Stomach (tissue), 9 donors: ENCODE measurements around the gene TCF7L1. TPM values are rescaled to one million over a fixed set of nuclear protein-coding genes. Genes with fewer than 3 reads are reported as not detected.
A peak's percentile ranks its signal among the peaks of the same experiment; 100 is the strongest.

ENCODE experiments used
- DNase-seq, 2 donors: peaks; one replicate each; pipeline versions ENCODE4 v3.0.0 to v3.0.0-alpha.2; 2013 to 2019
- H3K27ac ChIP-seq, 5 donors: fragments of 200-600 bp in 4 of 5; sonication (generic) in 4 of 5; one replicate each; pipeline ENCODE4 v1.5.1; 2013 to 2019; ENCODE audit warnings: mild to moderate bottlenecking in 1 of 5, moderate library complexity in 1 of 5
- H3K27me3 ChIP-seq, 3 donors: fragments of 200-600 bp; sonication (generic); one replicate each; pipeline ENCODE4 v1.5.1; 2017 to 2019; ENCODE audit warnings: mixed run types in 1 of 3
- H3K36me3 ChIP-seq, 4 donors: fragments of 200-600 bp; sonication (generic); 1 replicate in 3 of 4; 2 replicates in 1 of 4; pipeline ENCODE4 v1.5.1; 2016 to 2019
- H3K4me1 ChIP-seq, 4 donors: fragments of 200-600 bp; sonication (generic); one replicate each; pipeline ENCODE4 v1.5.1; 2016 to 2019
- H3K4me3 ChIP-seq, 4 donors: fragments of 200-600 bp; sonication (generic) in 3 of 4; one replicate each; pipeline ENCODE4 v1.5.1; 2016 to 2019; ENCODE audit warnings: mild to moderate bottlenecking in 1 of 4
- H3K9me3 ChIP-seq, 4 donors: fragments of 200-600 bp; sonication (generic); one replicate each; pipeline ENCODE4 v1.5.1; 2016 to 2019
- CTCF ChIP-seq, 7 experiments: fragments of 450-650 bp in 4 of 7; fragments of 200-600 bp in 3 of 7; sonication (generic) in 3 of 7; IDR thresholded peaks; one replicate each; pipeline ENCODE4 v1.5.1; 2016 to 2019; ENCODE audit warnings: antibody characterized with exemption in 7 of 7, control low read depth in 2 of 7, mild to moderate bottlenecking in 1 of 7
- EP300 ChIP-seq: sonication (generic); formaldehyde crosslinking; IDR thresholded peaks from one replicate; pipeline ENCODE4 v1.6.1; 2017; ENCODE audit warnings: antibody characterized with exemption
- POLR2A ChIP-seq, 4 donors: fragments of 450-650 bp; IDR thresholded peaks; one replicate each; pipeline ENCODE4 v1.6.1; 2016; ENCODE audit warnings: antibody characterized with exemption in 4 of 4, control low read depth in 2 of 4, mild to moderate bottlenecking in 1 of 4, moderate library complexity in 1 of 4
- POLR2AphosphoS5 ChIP-seq, 3 donors: sonication (generic); formaldehyde crosslinking; IDR thresholded peaks; one replicate each; pipeline ENCODE4 v1.6.1; 2016; ENCODE audit warnings: antibody characterized with exemption in 3 of 3
- WGBS, 5 donors: extraction: QIAGEN DNeasy Blood & Tissue Kit in 3 of 5; methylation state at CpG; one replicate each; pipeline versions ENCODE4 v1.1.5 to v1.1.7; 2013 to 2018; 5-methylcytosine and 5-hydroxymethylcytosine counted together
- intact Hi-C: fragments of 100-400 bp; cut with DNase I; formaldehyde crosslinking; loops from one replicate; pipeline ENCODE4 v1.15.1; 2023; ENCODE audit warnings: low total_unique reads
- polyA plus RNA-seq, 3 donors: library from polyadenylated mRNA; stranded (reverse); fragments of 200-250 nt; gene quantifications; one replicate each; pipeline ENCODE4 v1.2.3, GENCODE V29; 2013
- total RNA-seq, 5 donors: library from RNA; depleted of rRNA; stranded (reverse); fragments of >200 nt; gene quantifications; one replicate each; pipeline versions ENCODE4 v1.1.0 to v1.2.3, GENCODE V29; 2014 to 2016
- donor health status: healthy with polysubstance abuse.
- donor health status: Bipolar disorder and iron deficiency.
- donor health status: healthy.

The TCF7L1 gene
- total and polyA plus RNA-seq, 8 donors: 0.45 to 8.3 (median 4.9) TPM; not detected in 1

- WGBS, 5 donors: 21 to 33% (median 29%) methylated on average over 14 of the region's 14 CpGs
- TF ChIP-seq CTCF (IDR thresholded peaks at IDR 0.05): no peak
- no peak for TF ChIP-seq EP300
- TF ChIP-seq POLR2A (IDR thresholded peaks at IDR 0.05): no peak
- no peak for TF ChIP-seq POLR2AphosphoS5 (IDR thresholded peaks at IDR 0.05)
- intact Hi-C loops: no loop called here
- no peaks in the 10 kb centered on the region for H3K9me3 ChIP-seq
- peaks cover 0 to 40% (median 34%) of the 10 kb centered on the region in 3 donors for H3K27me3 ChIP-seq
- peak overlapping the region; percentile 48 to 86 (median 74) for H3K4me3 ChIP-seq
- peak in 1 of 2 donors; percentile 28 for DNase-seq
- H3K36me3 ChIP-seq: no peaks in the 10 kb centered on the region
- peak overlapping the region in 3 of 5 donors; percentile 50 to 85 (median 73) for H3K27ac ChIP-seq
- peaks cover 10 to 60% (median 41%) of the 10 kb centered on the region in 4 donors for H3K4me1 ChIP-seq
Observed at GRCh38 chr2:85132397-85132796, 795 bp upstream of the TCF7L1 start.

GRCh38 chr2:85133751-85134254, 611 bp downstream of the TCF7L1 start:
- DNase-seq: peak; percentile 33 to 71
- 0 to 2% (median 1%) methylated on average over 5 to 57 of the region's 57 CpGs for WGBS, 5 donors
- peak overlapping the region; percentile 48 to 86 (median 74) for H3K4me3 ChIP-seq
- peak overlapping the region; percentile 4 to 85 (median 73) for H3K27ac ChIP-seq
- peaks cover 0 to 40% (median 34%) of the 10 kb centered on the region in 3 donors for H3K27me3 ChIP-seq
- no peaks in the 10 kb centered on the region for H3K36me3 ChIP-seq
- TF ChIP-seq POLR2A (IDR thresholded peaks at IDR 0.05) (no peak), EP300 (no peak), POLR2AphosphoS5 (IDR thresholded peaks at IDR 0.05) (no peak), CTCF (IDR thresholded peaks at IDR 0.05) (no peak)
- peaks cover 10 to 70% (median 43%) of the 10 kb centered on the region in 4 donors for H3K4me1 ChIP-seq
- no peaks in the 10 kb centered on the region for H3K9me3 ChIP-seq
- intact Hi-C loops: no loop called here

GRCh38 chr2:85134255-85134895, 1.2 kb downstream of the TCF7L1 start:
- no peaks in the 10 kb centered on the region for H3K36me3 ChIP-seq
- peaks cover 10 to 70% (median 43%) of the 10 kb centered on the region in 4 donors for H3K4me1 ChIP-seq
- H3K9me3 ChIP-seq: no peaks in the 10 kb centered on the region
- peak in 1 of 2 donors; percentile 83 for DNase-seq
- intact Hi-C loops: no loop called here
- TF ChIP-seq EP300 (no peak), POLR2AphosphoS5 (IDR thresholded peaks at IDR 0.05) (no peak), POLR2A (IDR thresholded peaks at IDR 0.05) (no peak), CTCF (IDR thresholded peaks at IDR 0.05) (no peak)
- H3K27ac ChIP-seq: peak overlapping the region; percentile 4 to 85 (median 73)
- peak overlapping the region; percentile 48 to 86 (median 74) for H3K4me3 ChIP-seq
- peaks cover 0 to 40% (median 34%) of the 10 kb centered on the region in 3 donors for H3K27me3 ChIP-seq
- WGBS, 5 donors: 4 to 10% (median 5%) methylated on average over 25 to 45 of the region's 45 CpGs

GRCh38 chr2:85134896-85135659, 1.9 kb downstream of the TCF7L1 start:
- TF ChIP-seq EP300 (no peak), POLR2A (IDR thresholded peaks at IDR 0.05) (no peak), CTCF (IDR thresholded peaks at IDR 0.05) (no peak), POLR2AphosphoS5 (IDR thresholded peaks at IDR 0.05) (no peak)
- WGBS, 5 donors: 34 to 52% (median 41%) methylated on average over 31 to 46 of the region's 46 CpGs
- Histone ChIP-seq H3K9me3 (no peaks in the 10 kb centered on the region), H3K27me3 (peaks cover 0 to 40% (median 34%) of the 10 kb centered on the region in 3 donors), H3K4me1 (peaks cover 10 to 70% (median 43%) of the 10 kb centered on the region in 4 donors), H3K27ac (peak overlapping the region in 3 of 5 donors; percentile 73 to 85 (median 84)), H3K4me3 (peak overlapping the region; percentile 48 to 86 (median 74)), H3K36me3 (no peaks in the 10 kb centered on the region)
- intact Hi-C loops: loop anchor here (5.0 kb wide), 1 partner anchor 162 kb away; no protein-coding TSS in a partner anchor
- DNase-seq: peak in 1 of 2 donors; percentile 43
